Limb (tissue), 2 donors: Measurements from ENCODE around the gene CTNND2.
"Not testable (repeated sequence)": the region's sequence is repeated elsewhere in the genome, so short reads cannot be mapped to it uniquely, and the experiment has no call there.

Source experiments
- DNase-seq, 2 donors: peaks; one replicate each; pipeline ENCODE4 v3.0.0-alpha.2; 2016; ENCODE audit errors: extremely low spot score in 2 of 2

The CTNND2 gene

GRCh38 chr5:11675184-11675583 lies 229.1 kb downstream of the CTNND2 start:
- DNase-seq = no peak

DNA sequence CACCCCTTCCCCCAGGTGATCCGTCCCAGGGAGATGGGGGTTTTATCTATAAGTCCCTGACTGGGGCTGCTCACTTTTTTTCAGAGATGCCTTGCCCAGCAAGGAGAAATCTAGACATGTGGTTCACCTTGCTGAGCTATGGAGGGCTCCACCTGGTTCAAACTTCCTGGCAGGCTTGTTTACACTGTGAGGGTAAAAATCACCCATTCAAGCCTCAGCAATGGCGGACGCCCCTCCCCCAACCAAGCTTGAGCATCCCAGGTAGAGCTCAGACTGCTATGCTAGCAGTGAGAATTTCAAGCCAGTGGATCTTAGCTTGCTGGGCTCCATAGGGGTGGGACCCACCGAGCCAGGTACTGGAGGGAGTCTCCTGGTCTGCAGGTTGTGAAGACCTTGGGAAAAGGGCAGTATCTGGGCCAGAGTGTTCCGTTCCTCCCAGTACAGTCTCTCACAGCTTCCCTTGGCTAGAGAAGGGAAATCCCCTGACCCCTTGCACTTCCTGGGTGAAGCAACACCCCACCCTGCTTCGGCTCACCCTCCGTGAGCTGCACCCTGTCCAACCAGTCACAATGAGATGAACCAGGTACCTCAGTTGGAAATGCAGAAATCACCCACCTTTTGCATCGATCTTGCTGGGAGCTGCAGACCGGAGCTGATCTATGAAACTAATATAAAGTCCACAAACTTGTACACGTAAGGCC lies 231.7 kb downstream of the CTNND2 start:
- no peak for DNase-seq

DNA sequence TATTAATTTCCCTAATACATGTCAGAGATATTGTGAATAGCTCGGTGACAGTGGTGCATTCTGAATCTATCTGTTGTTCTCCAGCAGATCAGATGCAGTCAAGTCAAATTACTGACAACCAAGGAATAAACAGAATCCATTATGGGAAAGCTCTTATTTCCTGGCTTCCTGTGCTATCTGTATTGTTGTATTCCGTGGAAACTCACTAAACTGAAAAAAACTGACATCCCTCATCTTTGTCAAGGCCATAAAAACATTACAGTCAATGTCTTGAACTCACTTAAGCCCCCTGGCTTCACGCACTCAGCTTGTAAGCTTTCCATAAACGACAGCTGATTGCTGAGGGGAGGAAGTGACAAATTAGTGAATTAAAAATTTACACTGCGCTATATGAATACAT lies 245.9 kb downstream of the CTNND2 start:
- no peak for DNase-seq

DNA sequence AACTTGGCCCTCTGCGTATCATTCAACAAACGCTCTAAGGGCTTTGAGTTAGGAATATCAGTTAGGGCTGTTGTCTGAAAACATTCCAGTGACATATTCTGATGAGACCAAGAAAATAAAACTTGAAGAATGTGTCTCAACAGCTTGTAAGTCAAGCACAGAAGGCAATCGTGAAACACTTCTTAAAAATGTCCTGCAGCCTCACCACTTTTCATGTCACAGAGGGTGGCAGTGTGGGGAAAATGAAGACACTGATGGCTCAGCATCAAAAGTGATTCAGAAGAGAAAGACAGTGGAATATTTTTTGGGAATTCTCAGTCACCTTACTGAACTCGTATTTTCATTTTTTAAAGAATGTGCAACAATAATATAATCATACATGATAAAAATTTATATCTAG lies 247.3 kb downstream of the CTNND2 start:
- no peak for DNase-seq

- no peak for DNase-seq
Measured at GRCh38 chr5:11655681-11656080, 248.6 kb downstream of the CTNND2 start.

DNA sequence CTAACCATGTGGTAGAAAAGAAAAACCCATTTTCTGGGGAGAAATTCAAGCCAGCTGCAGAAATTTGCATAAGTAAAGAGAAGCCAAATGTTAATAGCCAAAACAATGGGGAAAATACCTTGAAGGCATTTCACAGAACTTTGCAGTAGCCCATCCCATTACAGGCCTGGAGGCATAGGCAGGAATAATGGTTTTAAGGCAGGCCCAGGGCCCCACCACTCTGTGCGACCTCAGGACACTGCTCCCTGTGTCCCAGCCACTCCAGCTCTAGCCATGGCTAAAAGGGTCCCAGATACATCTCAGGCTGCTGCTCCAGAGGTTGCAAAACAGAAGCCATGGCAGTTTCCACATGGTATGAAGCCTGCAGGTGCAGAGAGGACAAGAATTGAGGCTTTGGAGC lies 253.3 kb downstream of the CTNND2 start:
- no peak for DNase-seq

- DNase-seq = no peak
Measured at GRCh38 chr5:11646141-11646540, 258.1 kb downstream of the CTNND2 start.

- DNase-seq = no peak
Measured at GRCh38 chr5:11642438-11642837, 261.8 kb downstream of the CTNND2 start.

DNA sequence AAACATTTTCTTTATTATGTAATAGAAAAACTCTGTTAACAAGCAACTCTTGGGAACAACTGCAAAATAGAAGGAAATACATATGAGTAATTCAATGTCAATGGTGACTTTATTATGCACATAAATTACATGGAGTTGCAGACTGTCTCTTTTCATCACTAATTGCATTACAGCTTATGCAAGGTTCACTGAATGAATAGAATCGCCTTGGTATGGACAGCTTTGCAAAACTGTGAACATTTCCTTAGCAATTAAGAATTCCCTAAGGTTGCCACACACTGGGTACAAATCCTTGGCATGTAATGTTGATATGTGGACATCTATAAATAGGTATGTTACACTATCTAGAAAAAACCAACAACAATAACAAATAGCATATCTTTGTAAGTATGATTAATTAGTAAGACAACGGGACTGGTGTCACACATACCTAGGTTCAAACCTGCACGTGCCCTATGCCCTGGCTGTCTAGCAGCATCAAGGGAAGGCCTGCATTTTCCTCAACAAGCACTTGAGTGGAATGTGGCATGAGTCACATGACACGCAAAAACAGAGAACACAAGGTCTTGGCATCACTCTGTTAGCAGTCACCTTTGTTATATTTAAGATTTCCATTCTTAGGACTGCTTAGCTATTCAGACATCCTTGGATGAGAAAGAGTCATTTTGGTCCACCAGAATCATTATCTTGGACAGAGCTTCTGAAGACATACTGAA lies 263.9 kb downstream of the CTNND2 start:
- DNase-seq = no peak

GRCh38 chr5:11622785-11623184 lies 281.5 kb downstream of the CTNND2 start:
- DNase-seq = no peak

DNA sequence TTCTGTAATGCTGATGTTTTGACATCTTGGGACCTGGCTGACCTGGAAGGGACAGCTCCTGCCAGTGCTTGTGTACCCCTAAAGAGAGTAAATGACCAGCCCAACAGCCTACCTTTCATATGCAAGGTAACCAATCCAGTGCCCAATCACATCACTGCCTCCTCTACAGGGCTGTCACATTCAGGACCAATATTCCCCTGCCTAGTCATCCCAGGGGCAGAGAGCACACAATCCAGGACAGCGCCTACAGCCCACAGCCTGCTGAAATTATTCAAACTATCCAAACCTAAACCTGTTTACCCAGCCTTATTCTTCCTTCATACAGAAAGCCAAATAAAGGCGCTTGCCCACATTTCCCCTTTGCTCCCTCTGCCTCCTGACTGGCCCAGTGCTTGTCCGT lies 284.1 kb downstream of the CTNND2 start:
- no peak for DNase-seq

DNA sequence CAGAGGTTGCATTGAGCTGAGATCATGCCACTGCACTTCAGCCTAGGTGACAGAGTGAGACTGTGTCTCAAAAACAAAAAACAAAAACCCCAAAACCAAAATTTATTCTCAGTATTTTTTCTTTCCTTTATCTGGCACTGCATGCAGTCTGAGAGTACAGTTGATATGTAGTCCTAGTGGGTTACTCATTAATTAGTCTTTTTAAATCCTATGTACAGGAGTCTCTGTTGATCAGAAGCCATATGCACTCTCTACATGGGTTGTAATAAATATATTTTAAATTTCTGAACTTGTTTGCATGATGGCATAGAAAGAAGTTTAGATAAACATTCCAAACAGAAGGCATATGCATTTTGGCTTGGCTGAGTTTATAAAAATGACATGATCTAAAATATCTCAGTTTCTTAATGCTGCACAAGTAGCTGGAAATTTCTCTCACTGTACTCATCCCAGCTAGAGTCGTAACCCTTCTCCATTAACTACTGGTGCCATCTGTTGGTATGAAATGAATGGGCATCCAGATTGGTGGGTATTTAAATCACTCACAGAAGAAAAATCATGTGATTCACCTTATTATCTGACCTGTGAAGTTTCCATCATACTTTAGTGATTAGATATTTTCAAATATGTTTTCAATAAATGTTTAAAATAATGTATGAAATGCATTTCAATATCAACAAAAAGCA lies 284.8 kb downstream of the CTNND2 start:
- no peak for DNase-seq

- DNase-seq = no peak
Measured at GRCh38 chr5:11617080-11617479, 287.2 kb downstream of the CTNND2 start.

GRCh38 chr5:11616624-11617023 lies 287.6 kb downstream of the CTNND2 start:
- DNase-seq = not testable (repeated sequence)

- DNase-seq = no peak
Measured at GRCh38 chr5:11611011-11611410, 293.2 kb downstream of the CTNND2 start.

DNA sequence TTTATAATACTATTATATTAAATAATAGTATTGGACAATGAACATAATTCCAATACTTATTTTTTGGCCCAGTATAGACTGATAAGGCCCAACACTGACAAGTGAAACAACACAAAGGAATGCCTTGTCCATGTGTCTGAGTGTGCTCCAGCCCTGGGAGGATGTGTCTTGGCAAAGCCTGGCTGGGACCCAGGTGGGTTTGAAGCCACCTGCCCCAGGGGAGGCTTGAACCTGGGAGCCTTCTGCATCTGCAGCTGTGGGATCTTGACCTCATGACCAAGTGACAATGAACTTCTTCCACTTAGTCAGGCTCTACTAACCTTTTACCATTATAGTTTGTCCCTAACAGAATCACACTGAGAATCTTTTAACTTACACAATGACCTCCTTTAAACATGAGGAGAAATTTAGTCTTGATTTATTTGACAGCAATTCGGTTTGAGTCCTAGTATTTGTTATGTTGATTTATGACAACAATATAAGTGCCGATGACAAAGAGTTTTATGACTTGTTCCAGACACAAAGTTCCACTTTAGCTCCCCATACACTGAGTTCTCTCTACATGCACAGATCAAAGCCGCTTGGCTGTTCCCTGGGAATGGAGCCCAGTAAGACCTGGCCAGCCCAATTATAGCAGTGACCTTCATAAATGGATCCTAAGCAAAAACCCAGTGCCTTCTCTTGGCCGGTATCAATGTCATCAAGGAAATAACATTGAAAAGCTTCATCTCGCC lies 294.5 kb downstream of the CTNND2 start:
- DNase-seq = no peak

DNA sequence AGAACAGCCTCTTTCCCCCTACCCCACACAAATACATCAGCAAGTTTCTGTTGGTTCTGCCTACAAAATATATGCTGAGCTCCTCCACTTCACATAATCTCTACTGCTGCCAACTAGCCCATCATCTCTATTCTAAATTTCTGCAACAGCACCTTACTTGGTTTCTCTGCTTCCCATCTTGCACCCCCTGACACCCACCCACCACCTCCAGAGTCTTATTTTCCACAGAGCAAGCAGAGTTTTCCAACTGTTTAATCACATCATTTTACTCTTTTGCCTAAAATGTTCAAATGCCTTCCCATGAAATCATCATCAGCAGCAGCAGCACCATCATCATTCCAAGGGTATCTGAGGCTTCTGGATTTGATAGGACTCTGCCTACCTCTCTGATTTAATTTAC lies 295.7 kb downstream of the CTNND2 start:
- no peak for DNase-seq

- no peak for DNase-seq
Measured at GRCh38 chr5:11607944-11608483, 296.2 kb downstream of the CTNND2 start.

- DNase-seq = no peak
Measured at GRCh38 chr5:11602298-11602697, 301.9 kb downstream of the CTNND2 start.

DNA sequence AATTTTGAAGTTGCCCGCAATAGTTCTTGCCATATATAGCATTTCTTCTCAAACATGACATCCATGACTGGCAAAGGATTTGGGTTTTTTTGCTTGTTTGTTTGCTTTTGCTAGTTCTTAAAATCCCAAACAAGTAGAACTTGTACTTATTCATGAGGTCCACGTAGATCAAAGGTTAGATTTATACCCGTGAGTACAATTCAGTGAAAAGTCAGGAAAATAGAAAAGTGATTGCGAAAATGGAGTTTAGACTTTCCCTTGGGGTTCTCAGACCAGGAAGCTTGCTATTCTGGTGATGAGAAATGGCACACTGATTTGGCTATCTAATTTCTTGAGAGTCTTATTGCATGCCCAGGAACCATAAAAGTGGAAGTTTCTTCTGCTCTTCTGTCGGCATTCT lies 304.7 kb downstream of the CTNND2 start:
- no peak for DNase-seq

DNA sequence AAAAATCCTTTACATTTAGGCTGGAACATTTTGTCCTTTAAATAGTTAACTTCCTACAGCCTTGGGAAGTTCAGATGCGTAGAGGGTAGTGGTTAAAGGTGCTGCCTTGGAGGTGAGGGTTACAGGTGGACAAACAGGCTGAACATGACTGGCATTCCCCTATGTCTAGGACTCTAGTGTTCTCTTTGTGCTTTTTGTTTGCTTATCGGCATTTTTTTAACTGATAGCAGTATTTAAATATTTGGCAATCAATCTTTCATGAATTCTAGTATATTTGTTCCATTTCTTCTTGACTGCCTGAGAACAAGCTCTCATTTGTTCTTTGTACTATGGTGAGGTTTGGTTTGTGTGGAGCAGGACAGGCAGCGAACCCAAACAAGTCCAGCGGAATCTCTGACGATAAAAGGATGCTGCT lies 307.6 kb downstream of the CTNND2 start:
- no peak for DNase-seq

GRCh38 chr5:11596185-11596584 lies 308.1 kb downstream of the CTNND2 start:
- DNase-seq = no peak
